COLO668 (cell line): ENCODE results near the gene KLF11.

Experiments
- DNase-seq: peaks from one replicate; lab custom pipeline; 2025; ENCODE audit not compliant: unreplicated experiment; lab: John Stamatoyannopoulos, UW

KLF11 gene

DNA sequence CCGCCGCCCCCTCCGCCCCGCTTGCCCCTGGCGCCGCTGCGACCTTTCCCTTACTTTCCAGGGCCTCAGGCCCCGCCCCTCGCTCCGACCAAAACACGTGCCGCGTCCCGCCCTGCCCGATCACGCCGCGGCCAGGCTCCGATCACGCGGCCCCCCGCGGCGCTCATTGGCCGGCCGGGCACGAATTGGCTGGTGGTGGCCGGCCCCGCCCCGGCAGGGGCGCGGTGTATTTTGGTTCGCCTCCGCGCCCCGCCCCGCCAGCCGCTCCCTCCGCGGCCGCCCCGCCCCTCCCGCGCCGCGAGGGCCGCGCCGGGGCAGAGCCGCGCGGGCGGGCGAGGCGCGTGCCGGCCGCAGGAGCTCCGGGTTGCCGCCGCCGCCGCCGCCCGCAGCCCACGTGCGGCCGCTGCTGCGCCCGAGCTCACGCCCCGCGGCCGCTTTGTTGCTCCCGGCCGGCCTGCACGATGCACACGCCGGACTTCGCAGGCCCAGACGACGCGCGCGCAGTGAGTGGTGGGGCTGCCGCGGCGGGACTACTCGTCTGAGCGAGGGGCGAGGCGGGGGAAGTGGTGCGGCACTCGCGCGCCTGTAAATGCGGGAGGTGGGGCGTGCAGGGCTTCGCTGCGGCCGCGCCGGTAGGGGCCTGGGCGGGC is at the start of gene KLF11:
TSS of gene KLF11 (plus strand) at position 295 of the 650 bp plus-strand sequence. CDS start at position 462, 167 bp downstream.
- DNase-seq: peak; percentile 95

DNA sequence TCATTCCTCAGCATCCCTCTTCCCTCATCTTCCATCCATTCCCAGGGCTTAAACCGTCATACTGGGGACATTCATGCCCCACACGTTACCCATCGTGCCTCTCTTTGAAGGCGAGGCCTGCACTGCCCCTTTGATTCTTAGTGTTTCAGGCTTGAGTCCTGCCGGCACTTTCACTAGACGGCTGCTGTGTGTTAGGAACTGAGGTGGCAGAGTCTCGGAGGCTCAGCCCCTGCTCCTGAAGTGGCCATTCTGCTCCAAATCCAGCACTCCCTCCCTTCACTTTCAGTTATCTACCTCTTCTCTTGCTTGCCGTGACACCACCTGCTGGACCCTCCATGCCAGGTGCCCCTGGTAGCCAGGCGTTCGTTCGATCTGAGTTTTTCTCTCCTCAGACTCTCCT is 48.9 kb upstream of the KLF11 start:
- DNase-seq: no peak

DNA sequence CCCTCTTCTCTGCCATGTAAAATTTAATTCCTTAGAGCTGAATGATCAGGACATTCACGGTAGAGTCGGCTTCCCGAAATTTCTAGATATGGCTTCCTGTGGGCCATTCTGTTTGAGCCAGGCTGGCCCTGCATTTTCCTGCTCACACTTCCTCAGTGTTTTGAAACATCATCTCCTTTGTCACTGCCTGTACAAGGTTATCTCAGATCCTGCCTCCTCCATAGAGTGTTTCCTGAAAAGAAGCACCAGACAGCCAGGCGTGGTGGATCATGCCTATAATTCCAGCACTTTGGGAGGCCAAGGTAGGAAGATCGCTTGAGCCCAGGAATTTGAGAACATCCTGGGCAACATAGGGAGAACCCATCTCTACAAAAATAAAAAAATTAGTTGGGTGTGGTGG is 48.3 kb upstream of the KLF11 start:
- no peak for DNase-seq

DNA sequence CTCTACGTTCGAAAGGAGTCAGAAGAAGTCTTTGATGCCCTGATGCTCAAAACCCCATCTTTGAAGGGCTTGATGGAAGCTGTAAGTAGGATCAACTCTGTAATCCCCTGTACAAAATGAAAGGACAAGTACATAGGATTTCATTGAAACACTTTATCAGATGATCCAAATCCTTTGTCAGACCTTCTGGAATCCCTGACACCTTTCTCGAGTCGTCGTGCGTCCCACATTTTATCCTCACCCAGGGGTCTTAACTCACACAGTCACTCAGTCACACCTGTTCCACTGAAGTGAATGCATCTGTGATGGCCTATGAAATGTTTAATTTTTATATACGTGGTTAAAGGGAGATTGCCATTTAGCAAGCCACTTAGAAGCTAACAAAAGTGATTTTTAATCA is 47.0 kb upstream of the KLF11 start:
- no peak for DNase-seq

DNA sequence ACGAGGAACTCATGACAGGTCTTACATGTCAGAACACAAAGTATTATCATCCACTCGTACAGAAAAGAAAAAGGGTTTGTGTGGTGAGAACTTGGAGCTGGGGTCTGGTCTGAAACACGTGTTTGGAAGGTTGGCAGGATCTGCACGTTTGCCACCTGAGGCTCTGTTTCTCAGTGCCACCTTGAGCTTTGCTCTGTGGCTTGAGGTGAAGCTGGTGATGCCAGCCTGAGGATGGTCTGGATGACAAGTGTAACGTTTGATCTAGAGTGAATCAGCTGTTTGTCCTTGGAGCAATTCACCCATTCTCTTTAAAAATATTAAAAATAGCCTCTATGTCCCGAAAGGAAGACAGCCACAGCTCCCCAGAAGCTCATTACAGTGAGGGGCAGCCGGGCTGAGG is 45.4 kb upstream of the KLF11 start:
- DNase-seq: no peak

DNA sequence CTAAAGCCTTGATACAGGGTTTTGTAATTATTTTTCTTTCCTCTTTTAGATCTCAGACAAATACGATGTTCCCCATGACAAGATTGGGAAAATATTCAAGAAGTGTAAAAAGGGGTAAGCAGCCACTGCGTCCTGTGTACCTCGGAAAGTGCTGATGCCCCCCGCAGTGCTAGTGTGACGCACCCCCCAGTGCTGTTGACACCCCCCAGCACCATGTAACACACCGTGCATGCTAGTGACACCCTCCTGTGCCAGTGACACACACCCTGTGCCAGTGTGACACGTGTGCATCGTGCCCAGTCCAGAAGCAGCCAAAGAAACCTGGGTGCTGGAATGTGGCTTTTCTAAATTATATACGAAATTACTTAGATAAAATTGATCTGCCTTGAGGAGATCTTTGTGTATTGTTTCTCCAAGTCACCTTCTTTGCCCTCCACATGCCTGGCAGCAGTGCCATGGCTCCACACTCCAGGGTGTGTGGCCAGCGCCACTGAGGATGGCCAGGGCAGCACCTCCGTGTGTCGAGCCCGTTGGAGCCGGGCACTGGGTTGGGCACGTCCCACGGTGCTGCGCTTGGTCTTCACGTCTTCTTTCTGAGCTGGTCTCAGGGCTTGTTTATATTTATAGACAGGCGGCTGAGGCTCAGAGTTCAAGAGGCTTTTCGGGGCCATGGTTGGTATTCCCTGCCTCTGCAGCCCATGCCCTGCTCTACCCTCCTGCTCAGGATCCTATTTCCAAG is 44.3 kb upstream of the KLF11 start:
- no peak for DNase-seq

DNA sequence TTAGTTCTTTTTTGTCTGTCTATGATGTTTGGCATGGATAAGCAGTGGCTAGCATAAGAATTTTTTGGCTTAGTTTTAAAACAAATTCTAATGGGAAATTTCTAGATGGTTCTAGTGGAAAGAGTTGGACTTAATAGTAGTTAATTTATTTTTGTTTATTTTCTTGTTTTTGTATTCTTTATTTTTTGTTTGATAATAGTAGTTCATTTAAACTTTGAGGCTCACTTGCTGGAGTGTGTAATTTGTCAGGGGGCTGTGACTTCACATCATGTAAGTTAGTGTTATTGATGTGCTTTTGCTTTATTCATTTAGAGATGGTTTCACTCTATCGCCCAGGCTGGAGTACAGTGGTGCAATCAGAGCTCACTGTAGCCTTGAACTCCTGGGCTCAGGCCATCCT is 43.7 kb upstream of the KLF11 start:
- DNase-seq: no peak

DNA sequence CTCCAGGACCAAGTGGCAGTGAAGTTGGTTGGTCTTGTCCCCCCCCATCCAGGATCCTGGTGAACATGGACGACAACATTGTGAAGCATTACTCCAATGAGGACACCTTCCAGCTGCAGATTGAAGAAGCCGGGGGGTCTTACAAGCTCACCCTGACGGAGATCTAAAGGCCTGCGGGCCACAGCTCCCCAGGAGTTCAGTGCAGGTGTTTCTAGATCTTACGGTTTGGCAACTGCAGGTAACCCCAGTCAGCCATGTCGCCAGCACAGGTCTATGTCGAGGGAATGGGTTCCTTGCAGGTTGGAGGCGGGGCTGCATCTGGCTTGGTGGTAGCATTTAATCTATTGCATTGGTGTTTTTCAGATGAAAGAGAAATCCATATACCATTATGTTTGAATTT is 42.8 kb upstream of the KLF11 start:
- no peak for DNase-seq

DNA sequence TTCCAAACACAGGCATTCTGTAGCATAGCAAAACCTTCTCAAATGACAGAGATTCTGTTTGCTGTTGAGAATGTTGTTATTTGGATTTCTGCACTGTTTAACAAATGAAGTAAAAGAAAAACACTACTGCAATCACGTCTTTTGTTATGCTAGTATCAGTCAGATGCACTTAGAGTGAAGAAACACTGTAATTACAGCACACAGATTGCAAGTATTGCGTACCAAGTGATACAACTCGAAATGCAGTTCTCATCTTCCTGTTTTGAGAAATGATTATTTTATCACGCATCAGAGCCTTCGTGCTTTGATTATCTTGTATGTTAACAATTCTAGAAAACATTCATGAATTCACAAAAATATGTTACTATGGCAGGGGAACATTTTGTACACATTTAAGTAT is 41.8 kb upstream of the KLF11 start:
- no peak for DNase-seq

DNA sequence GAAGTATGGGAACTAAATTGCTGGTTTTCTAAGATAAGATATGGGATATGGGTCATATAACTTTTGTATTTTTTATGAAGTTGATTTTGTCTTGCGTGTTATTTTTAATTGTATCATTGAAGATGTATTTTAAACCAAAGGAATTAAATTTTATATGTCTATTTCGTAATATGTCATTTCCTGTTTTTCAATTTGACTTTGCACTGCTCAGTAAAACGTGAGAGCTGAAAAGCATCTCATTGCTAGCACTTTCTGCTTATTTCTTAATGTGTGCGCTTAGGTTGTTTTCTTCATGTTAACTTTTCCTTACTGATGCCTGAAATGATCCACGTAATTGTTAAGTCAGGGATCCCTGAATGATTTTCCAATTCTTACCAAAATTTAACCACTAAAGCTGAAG is 41.2 kb upstream of the KLF11 start:
- no peak for DNase-seq

DNA sequence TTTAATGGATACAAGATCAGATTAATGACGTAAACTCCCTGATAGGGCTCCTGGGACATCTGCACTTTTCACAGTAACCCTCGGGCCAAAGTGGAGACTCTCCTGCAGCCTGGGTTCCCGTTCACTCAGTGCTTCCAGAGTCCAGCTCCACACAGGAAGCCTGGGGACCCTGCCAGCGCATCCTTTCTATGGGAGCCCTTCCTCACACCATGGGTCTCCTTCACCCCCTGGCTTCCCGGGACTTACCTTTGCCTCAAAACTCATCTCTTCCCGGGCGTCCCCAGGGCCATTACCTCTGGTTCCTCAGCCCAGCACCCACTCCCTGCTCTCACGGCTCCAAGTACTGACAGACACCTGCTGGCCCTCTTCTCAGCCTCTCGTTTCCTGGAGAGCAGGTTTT is 40.7 kb upstream of the KLF11 start:
- no peak for DNase-seq

DNA sequence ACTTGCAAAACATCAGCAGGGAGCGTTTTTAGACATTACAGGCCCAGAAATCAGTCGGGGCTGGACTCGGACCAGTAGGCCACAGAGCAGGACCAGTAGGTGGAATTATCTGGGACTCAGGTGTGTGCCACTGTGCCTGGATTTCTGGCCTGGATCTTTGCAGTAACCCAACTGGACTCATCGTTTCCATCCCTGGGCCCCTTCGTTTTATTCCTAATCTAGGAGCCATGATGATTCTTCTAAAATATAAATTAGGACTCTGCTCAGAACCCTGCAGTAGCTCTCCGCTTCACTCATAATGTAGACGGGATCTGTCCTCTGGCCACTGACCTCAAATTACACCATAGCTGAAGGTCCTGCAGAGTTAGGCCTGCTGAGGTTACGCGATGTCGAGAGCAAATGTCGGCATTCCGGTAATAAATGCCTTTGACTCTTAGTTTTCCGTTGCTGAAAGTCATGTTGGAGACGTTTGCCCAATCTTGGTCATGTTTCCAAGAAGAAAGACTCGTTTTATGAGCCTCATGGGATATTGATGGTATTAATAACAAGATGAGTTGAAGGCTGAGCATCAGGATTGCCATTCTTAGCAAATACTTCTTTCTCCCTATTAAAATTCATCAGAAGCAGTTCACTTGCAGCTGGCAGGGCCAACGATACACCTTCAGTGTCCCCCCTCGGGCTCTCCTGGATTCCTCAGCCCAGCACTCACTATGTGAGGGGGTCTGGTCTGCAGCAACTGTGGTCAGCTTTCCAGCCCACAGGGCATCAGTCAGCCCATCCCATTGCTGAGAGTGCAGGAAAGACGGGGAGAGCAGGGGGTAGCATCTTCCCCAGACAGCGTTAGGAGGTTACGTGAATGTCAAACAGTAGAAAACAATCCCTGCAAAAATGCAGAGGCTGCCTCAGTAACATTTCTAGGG is 39.9 kb upstream of the KLF11 start:
- no peak for DNase-seq

DNA sequence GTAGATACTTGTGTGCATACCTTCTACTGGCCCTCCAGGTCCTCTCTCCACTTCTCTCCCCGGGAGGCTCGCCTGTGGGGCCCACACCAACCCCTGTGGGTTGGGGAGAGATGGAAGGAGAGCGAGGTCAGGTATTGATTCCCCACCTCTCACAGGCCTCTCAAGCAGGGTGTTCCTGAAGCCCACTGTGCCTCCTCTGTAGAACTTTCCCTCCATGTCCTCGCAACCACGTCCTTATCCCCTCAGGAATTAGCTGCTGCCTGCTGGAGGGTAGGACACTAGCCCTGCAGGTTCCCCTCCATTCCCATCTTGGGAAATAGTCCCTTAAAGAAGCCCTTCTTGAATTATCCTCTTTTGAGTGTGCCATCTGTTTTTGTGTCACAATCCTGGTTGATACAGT is 38.9 kb upstream of the KLF11 start:
- no peak for DNase-seq

DNA sequence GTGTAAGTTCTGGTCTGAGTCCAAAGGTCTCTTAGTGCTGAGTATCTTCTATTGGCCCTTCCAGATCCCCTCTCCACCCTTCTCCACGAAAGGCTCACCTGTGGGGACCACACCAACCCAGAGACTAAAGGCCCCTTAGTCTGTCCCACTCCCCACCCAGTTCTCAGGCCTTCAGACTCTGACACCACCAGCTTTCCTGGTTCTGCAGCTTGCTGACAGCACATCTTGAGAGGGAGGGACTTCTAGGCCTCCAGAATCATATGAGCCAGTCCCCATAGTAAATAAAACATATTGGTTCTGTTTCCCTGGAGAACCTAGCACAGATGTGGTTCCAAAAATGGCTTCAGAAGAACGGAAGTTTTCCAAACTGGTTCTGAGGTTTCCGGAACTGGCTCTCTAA is 38.5 kb upstream of the KLF11 start:
- no peak for DNase-seq

DNA sequence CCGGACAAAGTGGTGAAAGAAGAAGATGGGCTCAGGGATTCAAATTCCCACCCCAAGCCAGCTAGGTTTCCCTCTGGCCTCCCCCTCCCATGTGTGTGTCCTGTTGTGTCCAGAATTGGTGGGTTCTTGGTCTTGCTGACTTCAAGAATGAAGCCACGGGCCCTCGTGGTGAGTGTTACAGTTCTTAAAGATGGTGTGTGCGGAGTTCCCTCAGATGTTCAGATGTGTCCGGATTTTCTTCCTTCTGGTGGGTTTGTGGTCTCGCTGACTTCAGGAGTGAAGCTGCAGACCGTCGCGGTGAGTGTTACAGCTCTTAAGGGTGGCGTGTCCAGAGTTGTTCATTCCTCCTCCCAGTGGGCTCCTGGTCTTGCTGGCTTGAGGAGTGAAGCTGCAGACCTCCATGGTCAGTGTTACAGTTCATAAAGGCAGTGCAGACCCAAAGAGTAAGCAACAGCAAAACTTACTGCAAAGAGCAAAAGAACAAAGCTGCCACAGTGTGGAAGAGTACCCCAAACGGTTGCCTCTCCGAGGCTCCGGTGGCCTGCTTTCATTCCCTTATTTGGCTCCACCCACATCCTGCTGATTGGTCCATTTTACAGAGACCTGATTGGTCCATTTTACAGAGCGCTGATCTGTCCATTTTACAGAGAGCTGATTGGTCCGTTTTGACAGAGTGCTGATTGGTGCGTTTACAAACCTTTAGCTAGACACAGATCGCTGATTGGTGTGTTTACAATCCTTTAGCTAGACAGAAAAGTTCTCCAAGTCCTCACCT is 37.7 kb upstream of the KLF11 start:
- no peak for DNase-seq

DNA sequence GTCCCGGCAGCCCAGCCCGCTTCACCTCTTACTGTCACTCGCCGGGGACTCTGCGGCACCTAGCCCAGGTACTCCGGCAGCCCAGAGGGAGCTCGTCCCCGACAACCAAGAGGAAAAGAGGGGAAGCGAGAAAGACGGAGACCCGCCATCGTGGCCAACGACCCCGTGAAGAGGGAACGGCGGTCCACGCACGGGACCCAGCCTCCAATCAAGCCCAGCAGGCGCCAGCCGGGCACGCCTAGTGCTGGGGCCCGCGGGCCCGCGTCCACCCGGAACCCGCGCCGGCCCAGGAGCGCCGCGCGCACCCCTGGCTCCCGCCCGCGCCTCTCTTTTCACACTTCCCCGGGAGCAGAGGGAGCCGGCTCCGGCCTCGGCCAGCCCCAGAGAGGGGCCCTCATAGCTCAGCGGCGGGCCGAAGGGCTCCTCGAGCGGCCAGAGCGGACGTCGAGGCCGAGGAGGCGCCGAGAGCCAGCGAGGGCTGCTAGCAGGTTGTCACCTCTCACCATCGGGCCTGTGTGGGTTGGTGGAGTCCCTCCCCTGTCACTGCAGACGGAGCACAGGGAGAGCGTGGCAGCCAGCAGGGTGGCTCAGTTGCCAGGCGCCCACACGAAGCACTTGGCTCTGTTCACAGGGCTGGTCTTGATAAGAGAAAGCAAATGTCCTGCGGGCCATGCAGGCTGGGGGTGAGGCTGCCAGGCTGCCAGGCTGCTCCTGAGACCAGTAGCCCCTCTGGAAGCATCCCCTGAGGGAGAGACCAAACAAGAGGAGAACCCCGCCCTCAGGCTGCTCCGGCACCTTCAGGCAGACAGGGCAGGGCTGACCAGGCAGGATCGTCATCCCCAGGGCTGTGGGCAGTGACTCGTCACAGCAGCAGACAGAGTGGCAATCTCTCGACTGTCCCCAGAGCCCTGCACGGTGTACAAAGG is 36.9 kb upstream of the KLF11 start:
- DNase-seq: no peak

DNA sequence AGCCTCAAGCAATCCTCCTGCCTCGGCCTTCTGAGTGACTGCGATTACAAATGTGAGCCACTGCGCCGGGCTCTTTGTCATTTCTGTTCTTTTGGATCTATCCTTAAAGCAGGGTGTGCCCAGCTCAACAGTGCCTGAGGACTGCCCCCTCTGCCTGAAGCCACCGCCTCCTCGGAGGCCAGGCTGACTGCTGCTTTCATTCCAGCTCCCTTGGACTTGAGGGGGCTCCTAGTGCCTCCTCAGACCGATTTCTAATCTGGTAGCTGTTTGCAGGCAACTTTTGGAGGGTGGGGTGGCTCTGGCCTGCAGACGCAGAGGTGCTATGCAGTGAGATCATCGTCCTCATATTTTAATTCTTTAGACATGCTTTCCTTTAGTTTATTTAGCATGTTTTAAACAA is 35.9 kb upstream of the KLF11 start:
- no peak for DNase-seq

DNA sequence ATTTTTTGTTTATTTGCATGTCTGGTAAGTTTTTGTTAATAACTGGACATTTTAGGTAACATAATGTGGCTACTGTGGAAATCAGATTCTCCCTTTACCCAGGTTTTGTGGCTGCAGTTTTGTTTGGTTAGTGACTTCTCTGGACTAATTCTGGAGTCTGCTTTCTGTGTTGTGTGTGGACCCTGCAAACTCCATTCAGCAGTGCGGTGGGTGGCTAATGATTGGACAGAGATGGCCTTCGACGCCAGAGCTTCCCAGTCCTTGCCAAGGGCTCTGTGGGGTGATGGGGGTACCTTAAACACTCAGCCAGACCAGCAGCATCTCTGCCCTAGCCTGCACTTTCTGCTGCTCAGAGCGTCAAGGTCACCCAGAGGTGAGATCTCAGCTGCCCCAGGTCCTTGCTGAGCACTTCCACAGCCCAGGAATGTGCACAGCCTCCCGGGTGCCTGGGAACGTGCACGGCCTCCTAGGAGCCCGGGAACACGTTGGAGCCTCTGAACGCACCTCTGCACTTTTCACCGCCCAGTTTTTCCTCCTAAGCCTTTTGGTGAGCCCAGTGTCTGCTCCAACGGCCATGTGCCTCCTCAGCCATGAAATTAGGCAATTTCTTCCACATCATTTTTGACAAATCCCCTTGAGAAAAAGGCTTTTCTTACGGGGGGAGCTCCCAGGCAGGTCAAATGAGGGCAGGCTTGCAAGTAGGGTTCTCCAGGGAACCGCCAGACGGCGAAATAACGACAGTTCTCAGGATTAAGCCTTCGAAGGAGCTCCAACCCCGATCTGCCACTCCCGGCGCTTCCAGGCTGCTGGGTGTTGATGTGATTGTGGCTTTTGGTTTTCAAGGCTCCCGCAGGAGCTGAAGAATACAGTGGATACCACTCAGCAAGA is 35.2 kb upstream of the KLF11 start:
- no peak for DNase-seq

DNA sequence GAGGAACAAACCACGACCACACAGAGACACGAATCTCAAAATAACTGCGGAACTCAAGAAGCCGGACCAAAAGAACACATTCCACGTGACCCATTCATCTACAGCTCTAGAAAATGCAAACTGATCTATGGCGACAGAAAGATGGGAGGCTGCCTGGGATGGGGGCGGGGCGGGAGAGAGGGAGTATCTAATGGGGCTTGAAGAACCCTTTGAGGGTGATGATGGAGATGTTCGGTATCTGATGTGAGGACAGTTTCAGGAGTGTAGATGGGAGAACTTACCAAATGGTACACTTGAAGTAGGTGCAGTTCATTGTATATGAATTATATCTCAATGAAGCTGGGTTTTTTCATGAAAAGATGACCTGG is 34.6 kb upstream of the KLF11 start:
- DNase-seq: no peak
